Neural cell (in vitro differentiated cells): ENCODE data around the gene GLI3. TPM values are rescaled to one million over a fixed set of nuclear protein-coding genes. Genes with fewer than 3 reads are reported as not detected.

Experiments
- H2AFZ ChIP-seq: fragments of 200-600, 300-800 bp; sonication (generic), shearing (Covaris generic); 2 replicates; pipeline ENCODE4 v1.6.0; 2014; ENCODE audit warnings: low read depth, mild to moderate bottlenecking, antibody characterized with exemption, low read length, moderate library complexity
- H3F3A ChIP-seq: fragments of 200-600 bp; shearing (Covaris generic); 2 replicates; pipeline ENCODE4 v1.6.1; 2016; ENCODE audit warnings: mild to moderate bottlenecking, moderate library complexity, mixed read lengths, antibody characterized with exemption, low read length; ENCODE audit not compliant: insufficient read depth, poor library complexity, severe bottlenecking
- H3K27ac ChIP-seq: fragments of 200-600, 300-800 bp; sonication (generic), shearing (Covaris generic); 2 replicates; pipeline ENCODE4 v1.5.1; 2014; ENCODE audit warnings: mild to moderate bottlenecking, low read length, moderate library complexity
- H3K27me3 ChIP-seq: fragments of 300-800, 200-600 bp; sonication (generic), shearing (Covaris generic); 2 replicates; pipeline ENCODE4 v1.6.0; 2014; ENCODE audit warnings: mild to moderate bottlenecking, low read depth, low read length, moderate library complexity; ENCODE audit not compliant: insufficient read depth
- H3K36me3 ChIP-seq: fragments of 300-800, 200-600 bp; sonication (generic), shearing (Covaris generic); 2 replicates; pipeline ENCODE4 v1.5.1; 2014; ENCODE audit warnings: mild to moderate bottlenecking, antibody characterized with exemption, low read length, moderate library complexity; ENCODE audit not compliant: insufficient read depth
- H3K4me2 ChIP-seq: fragments of 300-800, 200-600 bp; sonication (generic), shearing (Covaris generic); 2 replicates; pipeline ENCODE4 v1.6.0; 2014; ENCODE audit warnings: mild to moderate bottlenecking, low read length
- H3K4me3 ChIP-seq: fragments of 300-800, 200-600 bp; sonication (generic), shearing (Covaris generic); 2 replicates; pipeline ENCODE4 v1.5.1; 2014; ENCODE audit warnings: mild to moderate bottlenecking, low read length, moderate library complexity
- H3K79me2 ChIP-seq: fragments of 200-600 bp; shearing (Covaris generic); replicated peaks from 2 replicates; pipeline ENCODE4 v1.6.0; 2014; ENCODE audit warnings: mild to moderate bottlenecking, low read length, moderate library complexity; ENCODE audit not compliant: insufficient read depth
- H3K9ac ChIP-seq: fragments of 300-800, 200-600 bp; sonication (generic), shearing (Covaris generic); 2 replicates; pipeline ENCODE4 v1.6.1; 2016; ENCODE audit warnings: mild to moderate bottlenecking, low read length, mixed read lengths
- H3K9me2 ChIP-seq: fragments of 200-600 bp; shearing (Covaris generic); 2 replicates; pipeline ENCODE4 v1.6.1; 2016; ENCODE audit warnings: mild to moderate bottlenecking, low read length, mixed read lengths; ENCODE audit not compliant: insufficient read depth
- H3K9me3 ChIP-seq: fragments of 200-600, 300-800 bp; sonication (generic), shearing (Covaris generic); 2 replicates; pipeline ENCODE4 v1.6.1; 2016; ENCODE audit warnings: mild to moderate bottlenecking, mixed run types, low read length, moderate library complexity, mixed read lengths
- H4K20me1 ChIP-seq: fragments of 200-600 bp; shearing (Covaris generic); 2 replicates; pipeline ENCODE4 v1.6.1; 2016; ENCODE audit warnings: mild to moderate bottlenecking, mixed run types; ENCODE audit not compliant: insufficient read depth
- CTCF ChIP-seq: fragments of 450-650 bp; IDR thresholded peaks from 2 replicates; pipeline ENCODE4 v1.5.1; 2014; ENCODE audit warnings: antibody characterized with exemption, mild to moderate bottlenecking, moderate library complexity; ENCODE audit not compliant: poor library complexity, severe bottlenecking
- EP300 ChIP-seq: fragments of 450-650 bp; conservative IDR thresholded peaks from 2 replicates; pipeline ENCODE4 v1.6.1; 2014; ENCODE audit warnings: antibody characterized with exemption, mild to moderate bottlenecking, moderate library complexity; ENCODE audit not compliant: poor library complexity, severe bottlenecking
- EZH2 ChIP-seq: fragments of 200-600, 300-800 bp; shearing (Covaris generic), sonication (generic); IDR thresholded peaks from 2 replicates; pipeline ENCODE4 v1.6.1; 2014; ENCODE audit warnings: antibody characterized with exemption, low read length, borderline replicate concordance, mild to moderate bottlenecking; ENCODE audit not compliant: insufficient read depth, poor library complexity, severe bottlenecking
- MXI1 ChIP-seq: fragments of 450-650 bp; conservative IDR thresholded peaks from 2 replicates; pipeline ENCODE4 v1.6.1; 2014; ENCODE audit warnings: antibody characterized with exemption, mild to moderate bottlenecking; ENCODE audit not compliant: poor library complexity, severe bottlenecking
- POLR2AphosphoS5 ChIP-seq: IDR thresholded peaks from 2 replicates; pipeline ENCODE4 v1.6.1; 2012
- RAD21 ChIP-seq: fragments of 450-650 bp; conservative IDR thresholded peaks from 2 replicates; pipeline ENCODE4 v1.6.1; 2014; ENCODE audit warnings: antibody characterized with exemption, mild to moderate bottlenecking, moderate library complexity
- REST ChIP-seq: IDR thresholded peaks from 2 replicates; pipeline ENCODE4 v1.6.1; 2012; ENCODE audit warnings: borderline replicate concordance
- SMC3 ChIP-seq: fragments of 450-650 bp; conservative IDR thresholded peaks from 2 replicates; pipeline ENCODE4 v1.6.1; 2014; ENCODE audit warnings: antibody characterized with exemption, mild to moderate bottlenecking, moderate library complexity; ENCODE audit not compliant: poor library complexity
- TAF1 ChIP-seq: IDR thresholded peaks from 2 replicates; pipeline ENCODE4 v1.6.1; 2012; ENCODE audit warnings: low read depth
- polyA plus RNA-seq: library from polyadenylated mRNA; depleted of rRNA; stranded (reverse); fragments of >200 nt; gene quantifications from 2 replicates; pipeline ENCODE4 v1.2.3, GENCODE V29; 2014

GLI3 gene
- polyA plus RNA-seq, 1 donor from 2014 or later, result 0.19 TPM

- H4K20me1 ChIP-seq, result no peaks in the 10 kb centered on the region
- H3K9me2 ChIP-seq, result no peaks in the 10 kb centered on the region
- H3K9me3 ChIP-seq, result no peaks in the 10 kb centered on the region
- H3F3A ChIP-seq, result no peaks in the 10 kb centered on the region
- H3K9ac ChIP-seq, result no peak overlapping the region
- peaks cover 73% of the 10 kb centered on the region for H3K79me2 ChIP-seq
- H3K4me3 ChIP-seq, result no peak overlapping the region
- H3K36me3 ChIP-seq, result no peaks in the 10 kb centered on the region
- TF ChIP-seq TAF1, result no peak
- no peak for TF ChIP-seq MXI1
- TF ChIP-seq RAD21, result no peak
- no peak for TF ChIP-seq EZH2
- TF ChIP-seq SMC3, result no peak
- no peak for TF ChIP-seq CTCF
- no peak for TF ChIP-seq POLR2AphosphoS5
- TF ChIP-seq REST, result no peak
- no peak for TF ChIP-seq EP300
- no peak overlapping the region for H2AFZ ChIP-seq
- H3K27ac ChIP-seq, result no peak overlapping the region
- no peak overlapping the region for H3K4me2 ChIP-seq
- H3K27me3 ChIP-seq, result no peaks in the 10 kb centered on the region
Observed at GRCh38 chr7:42053834-42054233, 183.2 kb downstream of the GLI3 start.

- no peaks in the 10 kb centered on the region for H3K36me3 ChIP-seq
- peaks cover 4% of the 10 kb centered on the region for H3F3A ChIP-seq
- H3K9me2 ChIP-seq, result no peaks in the 10 kb centered on the region
- H3K27me3 ChIP-seq, result no peaks in the 10 kb centered on the region
- no peak overlapping the region for H3K9ac ChIP-seq
- peaks cover 48% of the 10 kb centered on the region for H3K79me2 ChIP-seq
- H3K4me3 ChIP-seq, result no peak overlapping the region
- no peak overlapping the region for H3K4me2 ChIP-seq
- H2AFZ ChIP-seq, result no peak overlapping the region
- H4K20me1 ChIP-seq, result no peaks in the 10 kb centered on the region
- H3K27ac ChIP-seq, result no peak overlapping the region
- H3K9me3 ChIP-seq, result no peaks in the 10 kb centered on the region
- TF ChIP-seq SMC3 (no peak), CTCF (no peak), RAD21 (no peak), POLR2AphosphoS5 (no peak), MXI1 (no peak), EZH2 (no peak), REST (no peak), TAF1 (no peak), EP300 (no peak)
Observed at GRCh38 chr7:42049761-42050160, 187.2 kb downstream of the GLI3 start.
